ENCODE data around the gene RAB21. TPM values are rescaled to one million over a fixed set of nuclear protein-coding genes. Genes with fewer than 3 reads are reported as not detected.

Gene RAB21
- total RNA-seq, 2 donors from 2014 or later = 47.6 to 51.2 TPM

DNA sequence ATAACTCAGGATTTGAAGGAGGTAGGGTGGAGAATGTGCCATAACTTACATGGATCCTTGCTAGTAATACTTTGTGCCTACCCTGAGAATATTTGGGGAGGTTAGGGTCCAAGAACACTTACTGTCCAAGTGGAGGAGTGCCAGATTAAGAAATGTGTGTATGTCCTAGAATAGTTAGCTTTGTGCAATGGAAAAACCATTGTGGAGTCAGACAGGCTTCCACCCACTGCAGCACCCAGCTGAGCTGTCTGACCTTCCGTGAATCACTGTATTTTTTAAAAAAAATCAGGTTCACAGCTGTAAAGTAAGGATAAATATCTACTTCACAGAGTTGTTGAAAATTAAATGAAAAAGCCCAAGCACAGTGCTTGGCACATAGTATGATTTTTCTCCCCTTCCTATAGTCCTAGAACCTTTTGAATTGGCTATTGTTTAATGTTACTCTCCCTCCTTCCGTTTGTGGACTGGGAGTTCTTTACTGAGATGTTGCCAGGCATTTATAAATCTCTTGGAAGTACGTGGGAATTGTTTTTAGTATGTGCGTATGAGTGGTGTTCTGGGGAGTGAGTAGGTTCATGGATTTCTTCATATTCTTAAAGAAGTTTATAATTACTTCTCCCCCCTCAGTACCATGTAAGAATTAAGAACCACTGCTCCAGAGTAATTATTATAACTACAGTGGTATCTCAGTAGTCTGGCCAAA is 9.2 kb downstream of the RAB21 start:
- H3K9me3 Mint-ChIP-seq = peaks cover 5% of the 10 kb centered on the region
- H3K36me3 ChIP-seq (ENCODE audit: control insufficient read depth, insufficient read depth, low read length) = peaks cover 15% of the 10 kb centered on the region
- peaks cover 25% of the 10 kb centered on the region for H3K36me3 Mint-ChIP-seq (ENCODE audit: low read depth)
- no peaks in the 10 kb centered on the region for H3K4me1 ChIP-seq (ENCODE audit: control insufficient read depth, insufficient read depth, low read length)
- 87 to 100% methylated on average over 1 to 4 of the region's 4 CpGs for WGBS, 2 experiments (ENCODE audit: insufficient coverage in 1 of 2, insufficient read length in 1 of 2)
- peaks cover 22% of the 10 kb centered on the region for H3K9me3 ChIP-seq (ENCODE audit: control insufficient read depth, low read length)
- TF ChIP-seq CTCF (conservative IDR thresholded peaks at IDR 0.05) = no peak
- no peaks in the 10 kb centered on the region for H3K27me3 Mint-ChIP-seq (ENCODE audit: insufficient read depth)
- peaks cover 12% of the 10 kb centered on the region for H3K4me1 Mint-ChIP-seq
- no peak for DNase-seq
- no peak overlapping the region for H3K27ac Mint-ChIP-seq
- H3K4me3 Mint-ChIP-seq = no peak overlapping the region
- no peaks in the 10 kb centered on the region for H3K27me3 ChIP-seq (ENCODE audit: control insufficient read depth, insufficient read depth, low read length, poor library complexity, severe bottlenecking)
- no peak overlapping the region for H3K27ac ChIP-seq (ENCODE audit: low read depth, low read length)
- no peak overlapping the region for H3K4me3 ChIP-seq (ENCODE audit: low read length)
- H3K9ac ChIP-seq (ENCODE audit: extremely low read depth, low read length, poor library complexity, severe bottlenecking) = no peak overlapping the region

DNA sequence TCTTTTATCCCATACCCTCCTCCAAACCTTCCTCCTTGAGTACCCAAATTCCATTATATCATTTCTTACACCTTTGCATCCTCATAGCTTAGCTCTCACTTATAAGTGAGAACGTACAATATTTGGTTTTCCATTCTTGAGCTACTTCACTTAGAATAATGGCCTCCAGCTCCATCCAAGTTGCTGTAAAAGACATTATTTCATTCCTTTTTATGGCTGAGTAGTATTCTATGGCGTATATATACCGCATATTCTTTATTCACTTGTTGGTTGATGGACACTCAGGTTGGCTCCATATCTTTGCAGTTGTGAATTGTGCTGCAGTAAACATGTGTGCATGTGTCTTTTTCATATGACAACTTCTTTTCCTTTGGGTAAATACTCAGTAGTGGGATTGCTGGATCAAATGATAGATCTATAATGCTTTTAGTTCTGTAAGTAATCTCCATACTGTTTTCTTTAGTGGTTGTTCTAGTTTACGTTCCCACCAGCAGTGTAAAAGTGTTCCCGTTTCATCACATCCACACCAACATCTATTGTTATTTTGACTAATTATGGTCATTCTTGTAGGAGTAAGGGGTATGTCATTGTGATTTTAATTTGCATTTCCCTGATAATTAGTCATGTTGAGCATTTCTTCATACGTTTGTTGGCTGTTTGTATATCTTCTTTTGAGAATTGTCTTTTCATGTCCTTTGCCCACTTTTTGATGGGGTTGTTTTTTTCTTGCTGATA is 10.1 kb downstream of the RAB21 start:
- Histone ChIP-seq H3K27ac (ENCODE audit: low read depth, low read length) (no peak overlapping the region), H3K9ac (ENCODE audit: extremely low read depth, low read length, poor library complexity, severe bottlenecking) (no peak overlapping the region), H3K4me3 (ENCODE audit: low read length) (no peak overlapping the region), H3K27me3 (ENCODE audit: control insufficient read depth, insufficient read depth, low read length, poor library complexity, severe bottlenecking) (no peaks in the 10 kb centered on the region), H3K9me3 (ENCODE audit: control insufficient read depth, low read length) (peaks cover 13% of the 10 kb centered on the region), H3K4me1 (ENCODE audit: control insufficient read depth, insufficient read depth, low read length) (no peaks in the 10 kb centered on the region), H3K36me3 (ENCODE audit: control insufficient read depth, insufficient read depth, low read length) (peaks cover 5% of the 10 kb centered on the region)
- H3K36me3 Mint-ChIP-seq (ENCODE audit: low read depth) = peaks cover 15% of the 10 kb centered on the region
- no peak overlapping the region for H3K4me3 Mint-ChIP-seq
- H3K27me3 Mint-ChIP-seq (ENCODE audit: insufficient read depth) = no peaks in the 10 kb centered on the region
- no peak for TF ChIP-seq CTCF (conservative IDR thresholded peaks at IDR 0.05)
- no peak overlapping the region for H3K27ac Mint-ChIP-seq
- H3K4me1 Mint-ChIP-seq = peaks cover 12% of the 10 kb centered on the region
- DNase-seq = no peak
- H3K9me3 Mint-ChIP-seq = peaks cover 5% of the 10 kb centered on the region
- WGBS, 2 experiments (ENCODE audit: insufficient coverage in 1 of 2, insufficient read length in 1 of 2) = 88 to 100% methylated on average over 2 to 4 of the region's 6 CpGs

GRCh38 chr12:71766202-71766601 is 11.5 kb downstream of the RAB21 start:
- H3K27ac ChIP-seq (ENCODE audit: low read depth, low read length) = no peak overlapping the region
- H3K27ac Mint-ChIP-seq = no peak overlapping the region
- H3K9me3 Mint-ChIP-seq = no peaks in the 10 kb centered on the region
- H3K4me3 ChIP-seq (ENCODE audit: low read length) = no peak overlapping the region
- H3K9ac ChIP-seq (ENCODE audit: extremely low read depth, low read length, poor library complexity, severe bottlenecking) = no peak overlapping the region
- H3K27me3 ChIP-seq (ENCODE audit: control insufficient read depth, insufficient read depth, low read length, poor library complexity, severe bottlenecking) = no peaks in the 10 kb centered on the region
- WGBS, 2 experiments (ENCODE audit: insufficient coverage in 1 of 2, insufficient read length in 1 of 2) = 88 to 100% methylated on average over 1 of the region's 2 CpGs
- no peaks in the 10 kb centered on the region for H3K4me1 ChIP-seq (ENCODE audit: control insufficient read depth, insufficient read depth, low read length)
- TF ChIP-seq CTCF (conservative IDR thresholded peaks at IDR 0.05) = no peak
- no peaks in the 10 kb centered on the region for H3K27me3 Mint-ChIP-seq (ENCODE audit: insufficient read depth)
- peaks cover 13% of the 10 kb centered on the region for H3K36me3 ChIP-seq (ENCODE audit: control insufficient read depth, insufficient read depth, low read length)
- no peak overlapping the region for H3K4me3 Mint-ChIP-seq
- H3K36me3 Mint-ChIP-seq (ENCODE audit: low read depth) = peaks cover 9% of the 10 kb centered on the region
- no peak for DNase-seq
- peaks cover 12% of the 10 kb centered on the region for H3K4me1 Mint-ChIP-seq
- peaks cover under 1% of the 10 kb centered on the region for H3K9me3 ChIP-seq (ENCODE audit: control insufficient read depth, low read length)
